SK-N-SH (cell line): ENCODE results near the gene FANCG. TPM values are rescaled to one million over a fixed set of nuclear protein-coding genes. Genes with fewer than 3 reads are reported as not detected.

Source experiments
- CTCF ChIA-PET: fragments of 300-600, 350-600 bp; formaldehyde crosslinking; extraction: SDS; loops from one replicate; lab custom pipeline; 2021; lab: Yijun Ruan, JAX
- POLR2A ChIA-PET: fragments of 350-600 bp; sonication (Branson Sonifier 250); formaldehyde crosslinking; extraction: SDS; loops from one replicate; lab custom pipeline; 2020; ENCODE audit warnings: antibody characterized with exemption, inconsistent platforms; lab: Yijun Ruan, JAX
- DNase-seq: peaks from one replicate; pipeline ENCODE4 v3.0.0; 2012
- H2AFZ ChIP-seq: fragments of 200-600 bp; sonication (generic); 2 replicates; pipeline ENCODE4 v1.8.1; 2016; ENCODE audit warnings: antibody characterized with exemption, mild to moderate bottlenecking, low read depth
- H3F3A ChIP-seq: fragments of 200-600 bp; sonication (generic); replicated peaks from 2 replicates; pipeline ENCODE3; 2016; ENCODE audit warnings: antibody characterized with exemption, mild to moderate bottlenecking; ENCODE audit not compliant: insufficient read depth
- H3K27ac ChIP-seq, 2 experiments: fragments of 200-500 bp in 1 of 2; fragments of 200-600 bp in 1 of 2; sonication (Bioruptor generic) in 1 of 2; sonication (generic), shearing (Covaris generic) in 1 of 2; 2 replicates each; pipeline versions ENCODE4 v1.5.1 to v1.6.1; 2014 to 2016; ENCODE audit warnings: low read depth in 2 of 2, inconsistent platforms in 1 of 2, low read length in 1 of 2, mild to moderate bottlenecking in 1 of 2, mixed read lengths in 1 of 2
- H3K27me3 ChIP-seq: fragments of 200-600 bp; sonication (generic), shearing (Covaris generic); 2 replicates; pipeline ENCODE4 v1.6.1; 2016; ENCODE audit warnings: mixed run types; ENCODE audit not compliant: insufficient read depth
- H3K36me3 ChIP-seq, 2 experiments: fragments of 200-500 bp in 1 of 2; fragments of 200-600 bp in 1 of 2; sonication (Bioruptor generic) in 1 of 2; sonication (generic) in 1 of 2; replicated peaks in 1 of 2; 2 replicates each; pipeline versions ENCODE3 to v1.5.1; 2014 to 2016; ENCODE audit warnings: low read length in 1 of 2, mild to moderate bottlenecking in 1 of 2; ENCODE audit not compliant: insufficient read depth in 2 of 2, control insufficient read depth in 1 of 2
- H3K4me1 ChIP-seq, 2 experiments: fragments of 200-500 bp in 1 of 2; fragments of 200-600 bp in 1 of 2; sonication (Bioruptor generic) in 1 of 2; sonication (generic), shearing (Covaris generic) in 1 of 2; 2 replicates each; pipeline versions ENCODE4 v1.5.1 to v1.6.1; 2014 to 2016; ENCODE audit warnings: low read depth in 1 of 2, low read length in 1 of 2, mixed run types in 1 of 2; ENCODE audit not compliant: insufficient read depth in 2 of 2, control insufficient read depth in 1 of 2
- H3K4me2 ChIP-seq: fragments of 200-600 bp; sonication (generic), shearing (Covaris generic); 2 replicates; pipeline ENCODE4 v1.6.1; 2017; ENCODE audit warnings: mixed run types
- H3K4me3 ChIP-seq, 2 experiments: fragments of 200-500 bp in 1 of 2; fragments of 200-600 bp in 1 of 2; sonication (Bioruptor generic) in 1 of 2; sonication (generic), shearing (Covaris generic) in 1 of 2; 2 replicates each; pipeline versions ENCODE4 v1.5.1 to v1.8.1; 2014 to 2016; ENCODE audit warnings: low read depth in 2 of 2, inconsistent platforms in 1 of 2, low read length in 1 of 2, mild to moderate bottlenecking in 1 of 2, mixed read lengths in 1 of 2, moderate library complexity in 1 of 2
- H3K79me2 ChIP-seq: fragments of 200-600 bp; sonication (generic); 2 replicates; pipeline ENCODE4 v1.8.1; 2017; ENCODE audit warnings: mild to moderate bottlenecking; ENCODE audit not compliant: insufficient read depth
- H3K9ac ChIP-seq: fragments of 200-600 bp; sonication (generic); 2 replicates; pipeline ENCODE4 v1.6.1; 2017; ENCODE audit warnings: mixed run types
- H3K9me2 ChIP-seq: fragments of 200-600 bp; sonication (generic); 2 replicates; pipeline ENCODE4 v1.6.1; 2017; ENCODE audit warnings: mixed run types
- H3K9me3 ChIP-seq: fragments of 200-600 bp; sonication (generic); 2 replicates; pipeline ENCODE4 v1.6.1; 2017; ENCODE audit warnings: mixed run types, mild to moderate bottlenecking, moderate library complexity
- H4K20me1 ChIP-seq: fragments of 200-600 bp; sonication (generic); 2 replicates; pipeline ENCODE4 v1.6.1; 2017; ENCODE audit warnings: mild to moderate bottlenecking, mixed run types; ENCODE audit not compliant: insufficient read depth
- GATA2 ChIP-seq: sonication (generic); formaldehyde crosslinking; IDR thresholded peaks from 2 replicates; pipeline ENCODE4 v1.5.0; 2020; ENCODE audit warnings: mild to moderate bottlenecking, missing genetic modification reagents
- JUND ChIP-seq: IDR thresholded peaks from 2 replicates; pipeline ENCODE4 v1.4.0; 2012
- MXI1 ChIP-seq: IDR thresholded peaks from 2 replicates; pipeline ENCODE4 v1.6.1; 2012; ENCODE audit warnings: mild to moderate bottlenecking, low read depth, low read length, improper control_type of control experiment
- RFX5 ChIP-seq: IDR thresholded peaks from 2 replicates; pipeline ENCODE4 v1.6.1; 2012; ENCODE audit warnings: mild to moderate bottlenecking, improper control_type of control experiment, low read length
- SIN3A ChIP-seq: IDR thresholded peaks from 2 replicates; pipeline ENCODE4 v1.6.1; 2012; ENCODE audit warnings: low read depth, mild to moderate bottlenecking, low read length, moderate library complexity, borderline replicate concordance
- SMC3 ChIP-seq: IDR thresholded peaks from 2 replicates; pipeline ENCODE4 v1.6.1; 2012; ENCODE audit warnings: low read depth, low read length, improper control_type of control experiment
- TCF12 ChIP-seq: IDR thresholded peaks from 2 replicates; pipeline ENCODE4 v1.4.0; 2012
- YY1 ChIP-seq: IDR thresholded peaks from 2 replicates; pipeline ENCODE4 v1.4.0; 2012; ENCODE audit warnings: low read depth, mild to moderate bottlenecking
- WGBS: methylation state at CpG from one replicate; pipeline ENCODE4 v1.1.6; 2017; ENCODE audit warnings: low lambda C conversion rate; 5-methylcytosine and 5-hydroxymethylcytosine counted together
- polyA plus RNA-seq, 3 experiments: library from polyadenylated mRNA; depleted of rRNA; stranded (reverse); fragments of >200 nt; gene quantifications; 2 replicates each; pipeline ENCODE4 v1.2.3, GENCODE V29; 2012
- TF ChIP-seq, protein P1 (sequence below): IDR thresholded peaks from 2 replicates; pipeline ENCODE4 v1.4.0; 2012; ENCODE audit warnings: low read depth, borderline replicate concordance
- TF ChIP-seq, protein P2 (sequence below): fragments of 150-350 bp; IDR thresholded peaks from 2 replicates; pipeline ENCODE4 v1.6.1; 2017; ENCODE audit warnings: antibody characterized with exemption, low read length, low read depth, borderline replicate concordance
- TF ChIP-seq, protein P3 (sequence below): IDR thresholded peaks from 2 replicates; pipeline ENCODE4; 2012
- TF ChIP-seq, protein P4 (sequence below): IDR thresholded peaks from 2 replicates; pipeline ENCODE4 v1.6.1; 2012; ENCODE audit warnings: mild to moderate bottlenecking, low read depth, low read length, moderate library complexity

The FANCG gene
- polyA plus RNA-seq, 1 of the 3 experiments (the other 2 are of a cell fraction): 25.6 TPM

DNA sequence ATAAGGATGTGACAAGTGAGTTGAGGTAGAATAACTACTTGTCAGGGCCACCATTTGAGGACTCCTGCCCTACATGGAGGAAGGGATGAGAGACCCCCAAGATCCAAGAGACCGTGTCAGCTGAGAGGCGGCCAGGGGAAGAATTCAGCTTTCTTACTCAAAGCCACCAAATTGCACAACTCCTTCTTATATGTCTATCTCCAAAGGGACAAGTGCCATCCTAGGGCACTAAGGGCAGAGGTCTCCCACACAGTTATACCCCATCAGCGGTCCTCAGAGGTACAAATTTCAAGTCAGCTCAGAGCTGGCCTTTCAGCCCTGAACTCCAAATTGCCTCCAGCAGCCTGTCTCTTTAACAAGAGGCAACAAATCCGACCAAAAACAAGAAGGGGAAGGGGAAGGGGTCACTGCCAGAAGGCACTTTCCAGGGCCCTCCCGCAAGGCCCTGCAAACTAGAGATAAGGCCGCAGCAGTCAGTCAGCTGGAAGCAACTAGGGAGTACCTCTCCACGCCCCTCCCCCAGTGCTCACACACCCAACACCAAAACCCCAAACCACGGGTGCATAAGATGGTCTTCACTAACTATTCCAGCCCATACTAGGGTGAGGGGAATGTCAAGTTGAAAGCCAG lies 29.3 kb upstream of the FANCG start:
- ChIA-PET POLR2A (no interaction called here), CTCF (interaction anchor here (1.8 to 3.2 kb wide), 2 partner anchors 13 to 367 kb away, joined by 8 to 10 read pairs; partner anchors contain the start of gene PIGO)
- Histone ChIP-seq H3F3A (peaks cover 32% of the 10 kb centered on the region), H3K4me1 (peaks cover 29 to 38% of the 10 kb centered on the region in 2 experiments), H3K9me2 (no peaks in the 10 kb centered on the region), H3K27ac (no peak overlapping the region), H3K4me2 (no peak overlapping the region), H2AFZ (no peak overlapping the region), H3K9ac (no peak overlapping the region), H3K9me3 (no peaks in the 10 kb centered on the region), H3K79me2 (peaks cover 55% of the 10 kb centered on the region), H4K20me1 (peaks cover 19% of the 10 kb centered on the region; the same call in 1 of the 2 replicates), H3K4me3 (no peak overlapping the region), H3K36me3 (peaks cover 25 to 47% of the 10 kb centered on the region in 2 experiments), H3K27me3 (no peaks in the 10 kb centered on the region)
- 76% methylated on average over 5 of the region's 8 CpGs for whole genome bisulfite sequencing
- DNase-seq: no peak
- TF ChIP-seq TCF12 (no peak), MXI1 (no peak), YY1 (no peak)

DNA sequence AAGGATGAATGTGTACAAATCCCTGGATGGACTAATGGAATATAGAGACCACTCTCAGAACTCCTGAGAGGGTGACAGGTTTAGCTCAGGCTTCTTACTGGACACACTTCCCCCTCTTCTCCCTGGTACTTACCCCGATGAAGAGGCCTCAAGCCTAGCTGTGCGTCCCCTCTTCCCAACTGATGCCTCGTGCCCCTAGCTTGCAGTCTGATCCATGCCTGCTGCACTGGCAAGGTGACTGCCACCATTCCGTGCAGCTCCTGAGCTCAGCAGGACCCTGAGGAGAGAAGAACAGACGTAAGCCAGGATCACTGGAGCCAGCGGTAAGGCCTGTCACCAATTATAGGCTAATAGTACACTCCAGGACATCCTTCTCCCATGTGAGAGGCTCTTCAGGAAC lies 28.7 kb upstream of the FANCG start:
- peaks cover 19% of the 10 kb centered on the region; the same call in 1 of the 2 replicates for H4K20me1 ChIP-seq
- peaks cover 25 to 47% of the 10 kb centered on the region in 2 experiments for H3K36me3 ChIP-seq
- H3K4me3 ChIP-seq: no peak overlapping the region
- ChIA-PET POLR2A (interaction anchor here (0.6 kb wide), 1 partner anchor 179 kb away, joined by 3 read pairs; no protein-coding TSS in a partner anchor), CTCF (interaction anchor here (1.8 to 3.2 kb wide), 2 partner anchors 7 to 12 kb away, joined by 8 to 13 read pairs; partner anchors contain the start of genes ATOSB and PIGO)
- H3K27me3 ChIP-seq: no peaks in the 10 kb centered on the region
- H3K9ac ChIP-seq: no peak overlapping the region
- TF ChIP-seq, protein P1, sequence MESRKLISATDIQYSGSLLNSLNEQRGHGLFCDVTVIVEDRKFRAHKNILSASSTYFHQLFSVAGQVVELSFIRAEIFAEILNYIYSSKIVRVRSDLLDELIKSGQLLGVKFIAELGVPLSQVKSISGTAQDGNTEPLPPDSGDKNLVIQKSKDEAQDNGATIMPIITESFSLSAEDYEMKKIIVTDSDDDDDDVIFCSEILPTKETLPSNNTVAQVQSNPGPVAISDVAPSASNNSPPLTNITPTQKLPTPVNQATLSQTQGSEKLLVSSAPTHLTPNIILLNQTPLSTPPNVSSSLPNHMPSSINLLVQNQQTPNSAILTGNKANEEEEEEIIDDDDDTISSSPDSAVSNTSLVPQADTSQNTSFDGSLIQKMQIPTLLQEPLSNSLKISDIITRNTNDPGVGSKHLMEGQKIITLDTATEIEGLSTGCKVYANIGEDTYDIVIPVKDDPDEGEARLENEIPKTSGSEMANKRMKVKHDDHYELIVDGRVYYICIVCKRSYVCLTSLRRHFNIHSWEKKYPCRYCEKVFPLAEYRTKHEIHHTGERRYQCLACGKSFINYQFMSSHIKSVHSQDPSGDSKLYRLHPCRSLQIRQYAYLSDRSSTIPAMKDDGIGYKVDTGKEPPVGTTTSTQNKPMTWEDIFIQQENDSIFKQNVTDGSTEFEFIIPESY: no peak
- no peak for TF ChIP-seq JUND
- TF ChIP-seq, protein P2, sequence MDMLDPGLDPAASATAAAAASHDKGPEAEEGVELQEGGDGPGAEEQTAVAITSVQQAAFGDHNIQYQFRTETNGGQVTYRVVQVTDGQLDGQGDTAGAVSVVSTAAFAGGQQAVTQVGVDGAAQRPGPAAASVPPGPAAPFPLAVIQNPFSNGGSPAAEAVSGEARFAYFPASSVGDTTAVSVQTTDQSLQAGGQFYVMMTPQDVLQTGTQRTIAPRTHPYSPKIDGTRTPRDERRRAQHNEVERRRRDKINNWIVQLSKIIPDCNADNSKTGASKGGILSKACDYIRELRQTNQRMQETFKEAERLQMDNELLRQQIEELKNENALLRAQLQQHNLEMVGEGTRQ: no peak
- TF ChIP-seq YY1: no peak
- TF ChIP-seq SMC3: no peak
- TF ChIP-seq TCF12: no peak
- no peak for TF ChIP-seq SIN3A
- TF ChIP-seq, protein P3, sequence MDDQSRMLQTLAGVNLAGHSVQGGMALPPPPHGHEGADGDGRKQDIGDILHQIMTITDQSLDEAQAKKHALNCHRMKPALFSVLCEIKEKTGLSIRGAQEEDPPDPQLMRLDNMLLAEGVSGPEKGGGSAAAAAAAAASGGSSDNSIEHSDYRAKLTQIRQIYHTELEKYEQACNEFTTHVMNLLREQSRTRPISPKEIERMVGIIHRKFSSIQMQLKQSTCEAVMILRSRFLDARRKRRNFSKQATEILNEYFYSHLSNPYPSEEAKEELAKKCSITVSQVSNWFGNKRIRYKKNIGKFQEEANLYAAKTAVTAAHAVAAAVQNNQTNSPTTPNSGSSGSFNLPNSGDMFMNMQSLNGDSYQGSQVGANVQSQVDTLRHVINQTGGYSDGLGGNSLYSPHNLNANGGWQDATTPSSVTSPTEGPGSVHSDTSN: no peak
- no peak for TF ChIP-seq GATA2
- TF ChIP-seq RFX5: no peak
- TF ChIP-seq, protein P4, sequence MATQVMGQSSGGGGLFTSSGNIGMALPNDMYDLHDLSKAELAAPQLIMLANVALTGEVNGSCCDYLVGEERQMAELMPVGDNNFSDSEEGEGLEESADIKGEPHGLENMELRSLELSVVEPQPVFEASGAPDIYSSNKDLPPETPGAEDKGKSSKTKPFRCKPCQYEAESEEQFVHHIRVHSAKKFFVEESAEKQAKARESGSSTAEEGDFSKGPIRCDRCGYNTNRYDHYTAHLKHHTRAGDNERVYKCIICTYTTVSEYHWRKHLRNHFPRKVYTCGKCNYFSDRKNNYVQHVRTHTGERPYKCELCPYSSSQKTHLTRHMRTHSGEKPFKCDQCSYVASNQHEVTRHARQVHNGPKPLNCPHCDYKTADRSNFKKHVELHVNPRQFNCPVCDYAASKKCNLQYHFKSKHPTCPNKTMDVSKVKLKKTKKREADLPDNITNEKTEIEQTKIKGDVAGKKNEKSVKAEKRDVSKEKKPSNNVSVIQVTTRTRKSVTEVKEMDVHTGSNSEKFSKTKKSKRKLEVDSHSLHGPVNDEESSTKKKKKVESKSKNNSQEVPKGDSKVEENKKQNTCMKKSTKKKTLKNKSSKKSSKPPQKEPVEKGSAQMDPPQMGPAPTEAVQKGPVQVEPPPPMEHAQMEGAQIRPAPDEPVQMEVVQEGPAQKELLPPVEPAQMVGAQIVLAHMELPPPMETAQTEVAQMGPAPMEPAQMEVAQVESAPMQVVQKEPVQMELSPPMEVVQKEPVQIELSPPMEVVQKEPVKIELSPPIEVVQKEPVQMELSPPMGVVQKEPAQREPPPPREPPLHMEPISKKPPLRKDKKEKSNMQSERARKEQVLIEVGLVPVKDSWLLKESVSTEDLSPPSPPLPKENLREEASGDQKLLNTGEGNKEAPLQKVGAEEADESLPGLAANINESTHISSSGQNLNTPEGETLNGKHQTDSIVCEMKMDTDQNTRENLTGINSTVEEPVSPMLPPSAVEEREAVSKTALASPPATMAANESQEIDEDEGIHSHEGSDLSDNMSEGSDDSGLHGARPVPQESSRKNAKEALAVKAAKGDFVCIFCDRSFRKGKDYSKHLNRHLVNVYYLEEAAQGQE: no peak
- whole genome bisulfite sequencing: 97% methylated on average over 3 of the region's 6 CpGs
- no peak overlapping the region for H3K27ac ChIP-seq
- no peak for DNase-seq
- peaks cover 51% of the 10 kb centered on the region for H3K79me2 ChIP-seq
- peaks cover 33% of the 10 kb centered on the region for H3F3A ChIP-seq
- H3K4me1 ChIP-seq: peaks cover 30 to 37% of the 10 kb centered on the region in 2 experiments
- H3K4me2 ChIP-seq: no peak overlapping the region
- no peaks in the 10 kb centered on the region for H3K9me2 ChIP-seq
- H2AFZ ChIP-seq: no peak overlapping the region
- H3K9me3 ChIP-seq: no peaks in the 10 kb centered on the region
